Liver (tissue), 9 donors: ENCODE measurements around the gene PRR30. TPM values are rescaled to one million over a fixed set of nuclear protein-coding genes. Genes with fewer than 3 reads are reported as not detected.
A peak's percentile ranks its signal among the peaks of the same experiment; 100 is the strongest.

Source experiments
- DNase-seq: peaks from one replicate; pipeline ENCODE4 v3.0.0-alpha.2; 2017; ENCODE audit warnings: low spot score
- H3K27ac ChIP-seq, 2 donors: one replicate each; pipeline ENCODE4 v1.7.0; 2013; ENCODE audit warnings: inconsistent platforms in 2 of 2, low read length in 2 of 2, control low read depth in 1 of 2, low read depth in 1 of 2, mild to moderate bottlenecking in 1 of 2
- H3K27me3 ChIP-seq, 4 donors: one replicate each; pipeline versions ENCODE4 v1.6.1 to v1.7.0; 2013; ENCODE audit warnings: low read length in 3 of 4, inconsistent platforms in 1 of 4, mild to moderate bottlenecking in 1 of 4, moderate library complexity in 1 of 4; ENCODE audit not compliant: control insufficient read depth in 4 of 4, insufficient read depth in 4 of 4
- H3K36me3 ChIP-seq, 4 donors: one replicate each; pipeline versions ENCODE4 v1.6.1 to v1.7.0; 2013; ENCODE audit warnings: low read length in 3 of 4, mild to moderate bottlenecking in 3 of 4, low read depth in 1 of 4, moderate library complexity in 1 of 4; ENCODE audit not compliant: control insufficient read depth in 4 of 4, insufficient read depth in 3 of 4
- H3K4me1 ChIP-seq, 4 donors: one replicate each; pipeline versions ENCODE4 v1.6.1 to v1.7.0; 2013; ENCODE audit warnings: low read length in 3 of 4, mild to moderate bottlenecking in 3 of 4, moderate library complexity in 1 of 4; ENCODE audit not compliant: control insufficient read depth in 4 of 4, insufficient read depth in 4 of 4
- H3K4me3 ChIP-seq, 3 donors: one replicate each; pipeline versions ENCODE4 v1.6.1 to v1.7.0; 2013; ENCODE audit warnings: low read length in 3 of 3, control low read depth in 1 of 3, low read depth in 1 of 3, mild to moderate bottlenecking in 1 of 3
- H3K9ac ChIP-seq, 2 donors: one replicate each; pipeline ENCODE4 v1.7.0; 2013; ENCODE audit warnings: low read length in 2 of 2, mild to moderate bottlenecking in 2 of 2, moderate library complexity in 2 of 2, control low read depth in 1 of 2, low read depth in 1 of 2
- H3K9me3 ChIP-seq, 4 donors: one replicate each; pipeline versions ENCODE4 v1.6.1 to v1.7.0; 2013; ENCODE audit warnings: low read length in 3 of 4; ENCODE audit not compliant: control insufficient read depth in 4 of 4
- EGR1 ChIP-seq, 2 donors: IDR thresholded peaks; 2 replicates each; pipeline ENCODE4 v1.6.1; 2016 to 2018; ENCODE audit warnings: antibody characterized with exemption in 2 of 2, low read depth in 2 of 2
- FOXA1 ChIP-seq: IDR thresholded peaks from 2 replicates; pipeline ENCODE4 v1.6.1; 2016; ENCODE audit warnings: antibody characterized with exemption
- FOXA2 ChIP-seq: IDR thresholded peaks from 2 replicates; pipeline ENCODE4 v1.6.1; 2016; ENCODE audit warnings: antibody characterized with exemption
- GABPA ChIP-seq, 2 donors: IDR thresholded peaks in 1 of 2; conservative IDR thresholded peaks in 1 of 2; 2 replicates each; pipeline ENCODE4 v1.6.1; 2016; ENCODE audit warnings: antibody characterized with exemption in 2 of 2, mild to moderate bottlenecking in 1 of 2, moderate library complexity in 1 of 2
- HNF4A ChIP-seq, 2 donors: conservative IDR thresholded peaks; 2 replicates each; pipeline ENCODE4 v1.6.1; 2016; ENCODE audit warnings: antibody characterized with exemption in 2 of 2, mild to moderate bottlenecking in 2 of 2
- HNF4G ChIP-seq: IDR thresholded peaks from 2 replicates; pipeline ENCODE4 v1.6.1; 2016; ENCODE audit warnings: antibody characterized with exemption
- NR2F2 ChIP-seq: IDR thresholded peaks from 2 replicates; pipeline ENCODE4 v1.6.1; 2016; ENCODE audit warnings: antibody characterized with exemption
- RAD21 ChIP-seq, 2 donors: IDR thresholded peaks; 2 replicates each; pipeline ENCODE4 v1.6.1; 2016; ENCODE audit warnings: antibody characterized with exemption in 2 of 2, mild to moderate bottlenecking in 2 of 2
- RXRA ChIP-seq, 2 donors: IDR thresholded peaks; 2 replicates each; pipeline ENCODE4 v1.6.1; 2017 to 2018; ENCODE audit warnings: antibody characterized with exemption in 2 of 2, mild to moderate bottlenecking in 1 of 2
- TAF1 ChIP-seq: conservative IDR thresholded peaks from 2 replicates; pipeline ENCODE4 v1.6.1; 2016; ENCODE audit warnings: antibody characterized with exemption, mild to moderate bottlenecking
- YY1 ChIP-seq: IDR thresholded peaks from 2 replicates; pipeline ENCODE4 v1.6.1; 2016; ENCODE audit warnings: antibody characterized with exemption, mild to moderate bottlenecking
- WGBS: extraction: QIAGEN DNeasy Blood & Tissue Kit; methylation state at CpG from one replicate; pipeline ENCODE4 v1.1.7; 2013; 5-methylcytosine and 5-hydroxymethylcytosine counted together
- polyA plus RNA-seq, 2 donors: library from polyadenylated mRNA; stranded (reverse) in 1 of 2; unstranded in 1 of 2; fragments of 200-250 nt in 1 of 2; fragments of >200 nt in 1 of 2; fragmentation: Nextera tagmentation in 1 of 2; extraction: Ambion mirVana in 1 of 2; gene quantifications; one replicate each; pipeline versions ENCODE4 v1.2.1 to v1.2.3, GENCODE V29; 2013 to 2015
- total RNA-seq, 2 donors: library from RNA; depleted of rRNA; stranded (reverse); fragments of >200 nt; gene quantifications; one replicate each; pipeline ENCODE4 v1.2.3, GENCODE V29; 2014
- TF ChIP-seq, protein P1 (sequence below): IDR thresholded peaks from 2 replicates; pipeline ENCODE4 v1.6.1; 2016; ENCODE audit warnings: antibody characterized with exemption
- TF ChIP-seq, protein P2 (sequence below): IDR thresholded peaks from 2 replicates; pipeline ENCODE4 v1.6.1; 2016; ENCODE audit warnings: antibody characterized with exemption
- TF ChIP-seq, protein P3 (sequence below): IDR thresholded peaks from 2 replicates; pipeline ENCODE4 v1.6.1; 2016; ENCODE audit warnings: antibody characterized with exemption, mild to moderate bottlenecking
- TF ChIP-seq, protein P4 (sequence below): IDR thresholded peaks from 2 replicates; pipeline ENCODE4 v1.6.1; 2016; ENCODE audit warnings: antibody characterized with exemption
- TF ChIP-seq, protein P5 (sequence below): fragments of 150-350 bp; IDR thresholded peaks from 2 replicates; pipeline ENCODE4 v1.5.1; 2017; ENCODE audit warnings: improper control_type of control experiment, low read depth, low read length; ENCODE audit not compliant: missing input control
- donor health status: healthy.
- donor health status: healthy.
- donor health status: healthy.
- donor health status: healthy.
- donor health status: healthy.

PRR30 gene
- total and polyA plus RNA-seq, 4 donors, result not detected

DNA sequence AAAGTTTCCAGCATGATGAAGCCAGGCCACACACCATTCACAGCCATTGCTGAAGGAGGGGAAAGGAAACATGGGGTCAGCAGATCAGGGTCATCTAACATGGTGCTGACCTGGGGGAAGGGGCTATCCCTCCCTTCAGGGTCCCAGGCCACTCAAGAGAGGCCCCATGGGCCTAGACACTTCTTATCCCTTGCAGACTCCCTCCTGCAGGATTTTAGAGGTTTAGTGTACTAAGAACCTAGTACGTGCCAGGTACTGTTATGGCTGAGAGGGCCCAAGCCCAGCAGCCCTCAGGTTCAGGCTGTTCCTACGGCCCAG lies 43.8 kb downstream of the PRR30 start:
- Histone ChIP-seq H3K4me1 (peaks cover 26 to 76% (median 66%) of the 10 kb centered on the region in 4 donors), H3K4me3 (no peak overlapping the region), H3K9ac (no peak overlapping the region), H3K27me3 (no peaks in the 10 kb centered on the region), H3K9me3 (no peaks in the 10 kb centered on the region), H3K27ac (peak overlapping the region; percentile 82 to 87), H3K36me3 (peaks cover 3 to 27% (median 20%) of the 10 kb centered on the region in 4 donors)
- WGBS, result 40% methylated on average over 2 of the region's 2 CpGs
- TF ChIP-seq NR2F2 (no peak), FOXA2 (no peak), RXRA (IDR thresholded peaks at IDR 0.05) (no peak), HNF4G (no peak), TAF1 (no peak), GABPA (IDR thresholded peaks at IDR 0.05 in 1 of 2, conservative IDR thresholded peaks at IDR 0.05 in 1 of 2) (no peak), HNF4A (conservative IDR thresholded peaks at IDR 0.05) (no peak), RAD21 (IDR thresholded peaks at IDR 0.05) (no peak), YY1 (no peak), EGR1 (IDR thresholded peaks at IDR 0.05; ENCODE audit: low read depth in 2 of 2) (no peak)
- TF ChIP-seq, protein P1, sequence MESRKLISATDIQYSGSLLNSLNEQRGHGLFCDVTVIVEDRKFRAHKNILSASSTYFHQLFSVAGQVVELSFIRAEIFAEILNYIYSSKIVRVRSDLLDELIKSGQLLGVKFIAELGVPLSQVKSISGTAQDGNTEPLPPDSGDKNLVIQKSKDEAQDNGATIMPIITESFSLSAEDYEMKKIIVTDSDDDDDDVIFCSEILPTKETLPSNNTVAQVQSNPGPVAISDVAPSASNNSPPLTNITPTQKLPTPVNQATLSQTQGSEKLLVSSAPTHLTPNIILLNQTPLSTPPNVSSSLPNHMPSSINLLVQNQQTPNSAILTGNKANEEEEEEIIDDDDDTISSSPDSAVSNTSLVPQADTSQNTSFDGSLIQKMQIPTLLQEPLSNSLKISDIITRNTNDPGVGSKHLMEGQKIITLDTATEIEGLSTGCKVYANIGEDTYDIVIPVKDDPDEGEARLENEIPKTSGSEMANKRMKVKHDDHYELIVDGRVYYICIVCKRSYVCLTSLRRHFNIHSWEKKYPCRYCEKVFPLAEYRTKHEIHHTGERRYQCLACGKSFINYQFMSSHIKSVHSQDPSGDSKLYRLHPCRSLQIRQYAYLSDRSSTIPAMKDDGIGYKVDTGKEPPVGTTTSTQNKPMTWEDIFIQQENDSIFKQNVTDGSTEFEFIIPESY, result no peak
- TF ChIP-seq, protein P2, sequence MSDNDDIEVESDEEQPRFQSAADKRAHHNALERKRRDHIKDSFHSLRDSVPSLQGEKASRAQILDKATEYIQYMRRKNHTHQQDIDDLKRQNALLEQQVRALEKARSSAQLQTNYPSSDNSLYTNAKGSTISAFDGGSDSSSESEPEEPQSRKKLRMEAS, result no peak
- TF ChIP-seq, protein P3, sequence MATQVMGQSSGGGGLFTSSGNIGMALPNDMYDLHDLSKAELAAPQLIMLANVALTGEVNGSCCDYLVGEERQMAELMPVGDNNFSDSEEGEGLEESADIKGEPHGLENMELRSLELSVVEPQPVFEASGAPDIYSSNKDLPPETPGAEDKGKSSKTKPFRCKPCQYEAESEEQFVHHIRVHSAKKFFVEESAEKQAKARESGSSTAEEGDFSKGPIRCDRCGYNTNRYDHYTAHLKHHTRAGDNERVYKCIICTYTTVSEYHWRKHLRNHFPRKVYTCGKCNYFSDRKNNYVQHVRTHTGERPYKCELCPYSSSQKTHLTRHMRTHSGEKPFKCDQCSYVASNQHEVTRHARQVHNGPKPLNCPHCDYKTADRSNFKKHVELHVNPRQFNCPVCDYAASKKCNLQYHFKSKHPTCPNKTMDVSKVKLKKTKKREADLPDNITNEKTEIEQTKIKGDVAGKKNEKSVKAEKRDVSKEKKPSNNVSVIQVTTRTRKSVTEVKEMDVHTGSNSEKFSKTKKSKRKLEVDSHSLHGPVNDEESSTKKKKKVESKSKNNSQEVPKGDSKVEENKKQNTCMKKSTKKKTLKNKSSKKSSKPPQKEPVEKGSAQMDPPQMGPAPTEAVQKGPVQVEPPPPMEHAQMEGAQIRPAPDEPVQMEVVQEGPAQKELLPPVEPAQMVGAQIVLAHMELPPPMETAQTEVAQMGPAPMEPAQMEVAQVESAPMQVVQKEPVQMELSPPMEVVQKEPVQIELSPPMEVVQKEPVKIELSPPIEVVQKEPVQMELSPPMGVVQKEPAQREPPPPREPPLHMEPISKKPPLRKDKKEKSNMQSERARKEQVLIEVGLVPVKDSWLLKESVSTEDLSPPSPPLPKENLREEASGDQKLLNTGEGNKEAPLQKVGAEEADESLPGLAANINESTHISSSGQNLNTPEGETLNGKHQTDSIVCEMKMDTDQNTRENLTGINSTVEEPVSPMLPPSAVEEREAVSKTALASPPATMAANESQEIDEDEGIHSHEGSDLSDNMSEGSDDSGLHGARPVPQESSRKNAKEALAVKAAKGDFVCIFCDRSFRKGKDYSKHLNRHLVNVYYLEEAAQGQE, result no peak
- TF ChIP-seq, protein P4, sequence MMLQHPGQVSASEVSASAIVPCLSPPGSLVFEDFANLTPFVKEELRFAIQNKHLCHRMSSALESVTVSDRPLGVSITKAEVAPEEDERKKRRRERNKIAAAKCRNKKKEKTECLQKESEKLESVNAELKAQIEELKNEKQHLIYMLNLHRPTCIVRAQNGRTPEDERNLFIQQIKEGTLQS, result no peak
- no peak for DNase-seq

DNA sequence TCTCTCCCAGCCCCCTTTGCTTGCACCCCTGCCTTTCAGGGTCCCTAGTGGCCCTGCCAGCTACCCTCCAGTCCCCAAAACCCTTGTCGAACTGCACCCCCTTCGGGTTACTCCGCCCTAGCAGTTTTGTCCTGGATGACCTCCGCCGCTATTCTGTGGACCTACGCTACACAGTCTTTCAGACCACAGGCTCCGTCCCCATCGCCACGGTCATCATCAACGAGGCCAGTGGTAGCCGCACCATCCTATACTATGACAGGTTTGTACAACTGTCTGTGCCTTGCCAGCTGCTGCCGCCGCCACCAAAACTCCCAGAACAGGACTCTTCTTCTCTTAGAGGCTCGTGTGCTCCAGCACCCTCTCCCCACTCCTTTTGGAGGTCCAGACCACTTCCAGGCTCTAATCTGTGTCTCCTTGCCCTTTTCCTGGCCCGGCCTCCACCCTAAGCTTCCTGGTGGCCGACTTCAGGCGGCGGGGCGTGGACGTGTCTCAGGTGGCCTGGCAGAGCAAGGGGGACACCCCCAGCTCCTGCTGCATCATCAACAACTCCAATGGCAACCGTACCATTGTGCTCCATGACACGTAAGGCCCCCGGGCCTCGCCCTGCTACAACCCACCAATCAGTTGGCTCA lies 44.7 kb downstream of the PRR30 start:
- WGBS, result 54% methylated on average over 24 of the region's 24 CpGs
- no peak for DNase-seq
- TF ChIP-seq, protein P2, result no peak
- TF ChIP-seq EGR1 (IDR thresholded peaks at IDR 0.05; ENCODE audit: low read depth in 2 of 2) (no peak), TAF1 (no peak), YY1 (no peak), FOXA1 (no peak), NR2F2 (no peak)
- TF ChIP-seq, protein P5, sequence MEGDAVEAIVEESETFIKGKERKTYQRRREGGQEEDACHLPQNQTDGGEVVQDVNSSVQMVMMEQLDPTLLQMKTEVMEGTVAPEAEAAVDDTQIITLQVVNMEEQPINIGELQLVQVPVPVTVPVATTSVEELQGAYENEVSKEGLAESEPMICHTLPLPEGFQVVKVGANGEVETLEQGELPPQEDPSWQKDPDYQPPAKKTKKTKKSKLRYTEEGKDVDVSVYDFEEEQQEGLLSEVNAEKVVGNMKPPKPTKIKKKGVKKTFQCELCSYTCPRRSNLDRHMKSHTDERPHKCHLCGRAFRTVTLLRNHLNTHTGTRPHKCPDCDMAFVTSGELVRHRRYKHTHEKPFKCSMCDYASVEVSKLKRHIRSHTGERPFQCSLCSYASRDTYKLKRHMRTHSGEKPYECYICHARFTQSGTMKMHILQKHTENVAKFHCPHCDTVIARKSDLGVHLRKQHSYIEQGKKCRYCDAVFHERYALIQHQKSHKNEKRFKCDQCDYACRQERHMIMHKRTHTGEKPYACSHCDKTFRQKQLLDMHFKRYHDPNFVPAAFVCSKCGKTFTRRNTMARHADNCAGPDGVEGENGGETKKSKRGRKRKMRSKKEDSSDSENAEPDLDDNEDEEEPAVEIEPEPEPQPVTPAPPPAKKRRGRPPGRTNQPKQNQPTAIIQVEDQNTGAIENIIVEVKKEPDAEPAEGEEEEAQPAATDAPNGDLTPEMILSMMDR, result no peak
- TF ChIP-seq, protein P3, result no peak
- peak overlapping the region; percentile 82 to 87 for H3K27ac ChIP-seq
- H3K4me3 ChIP-seq, result peak overlapping the region in 2 of 3 donors; percentile 12 to 40
- peaks cover 3 to 22% (median 15%) of the 10 kb centered on the region in 4 donors for H3K36me3 ChIP-seq
- peak overlapping the region; percentile 10 to 46 for H3K9ac ChIP-seq
- no peaks in the 10 kb centered on the region for H3K27me3 ChIP-seq
- peaks cover 26 to 82% (median 70%) of the 10 kb centered on the region in 4 donors for H3K4me1 ChIP-seq
- H3K9me3 ChIP-seq, result no peaks in the 10 kb centered on the region
